GM13977 (cell line): Measurements from ENCODE around the gene STK16.

Experiments
- DNase-seq: peaks from one replicate; pipeline ENCODE4 v3.0.0; 2012; ENCODE audit warnings: low spot score
- in situ Hi-C: fragments of 300-500 bp; cut with MboI; formaldehyde crosslinking; loops from one replicate; pipeline ENCODE4 v1.12.0; 2022; ENCODE audit warnings: low sequenced_read_pairs, low pct_unique_long_range_greater_than_20kb, mixed read lengths, inconsistent platforms; ENCODE audit not compliant: unreplicated experiment
- TF ChIP-seq, protein P1 (sequence below): IDR thresholded peaks from 2 replicates; pipeline ENCODE4 v1.5.1; 2012; ENCODE audit warnings: mild to moderate bottlenecking, control low read depth; ENCODE audit not compliant: insufficient read depth; ENCODE audit errors: extremely low read depth, missing control alignments

Gene STK16

DNA sequence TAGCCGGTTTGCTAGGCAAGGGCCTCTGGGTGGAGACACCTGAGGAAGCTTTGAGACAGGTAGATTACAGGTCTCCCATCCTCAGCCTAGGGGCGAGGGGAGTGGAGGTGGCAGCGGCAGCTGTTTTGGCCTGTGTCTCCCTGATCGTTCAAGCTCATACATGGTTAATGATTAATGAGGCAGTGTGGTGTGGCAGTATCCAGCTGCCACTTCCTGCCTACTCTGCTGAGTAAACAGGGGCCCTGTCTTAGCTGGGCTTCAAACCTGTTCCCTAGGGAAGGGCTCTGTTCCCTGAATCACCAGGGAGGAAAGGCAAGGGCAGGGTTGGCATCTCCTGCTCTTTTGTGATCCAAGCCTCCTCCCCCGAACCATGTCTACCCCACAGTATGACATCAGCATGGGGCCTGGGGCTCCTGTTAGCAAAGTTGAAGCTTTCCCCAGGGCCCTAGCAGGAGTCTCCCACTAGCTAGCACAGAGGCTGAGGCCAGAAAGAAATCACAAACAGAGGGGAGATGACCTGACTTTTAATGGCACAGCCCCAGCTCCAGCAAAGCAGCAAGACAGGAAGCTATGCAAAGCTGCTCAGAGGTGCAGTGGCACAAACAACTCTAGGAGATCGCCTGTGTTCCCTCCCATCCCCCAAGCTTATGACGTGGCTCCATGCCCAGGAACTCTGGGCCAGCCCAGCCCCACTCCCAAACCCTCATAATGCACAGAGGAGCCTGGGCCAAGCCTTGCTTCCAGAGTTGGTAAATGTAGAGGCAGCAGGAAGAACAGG lies 4.1 kb downstream of the STK16 start:
- DNase-seq, result peak; percentile 45
- in situ Hi-C loops, result no loop called here
- TF ChIP-seq, protein P1, sequence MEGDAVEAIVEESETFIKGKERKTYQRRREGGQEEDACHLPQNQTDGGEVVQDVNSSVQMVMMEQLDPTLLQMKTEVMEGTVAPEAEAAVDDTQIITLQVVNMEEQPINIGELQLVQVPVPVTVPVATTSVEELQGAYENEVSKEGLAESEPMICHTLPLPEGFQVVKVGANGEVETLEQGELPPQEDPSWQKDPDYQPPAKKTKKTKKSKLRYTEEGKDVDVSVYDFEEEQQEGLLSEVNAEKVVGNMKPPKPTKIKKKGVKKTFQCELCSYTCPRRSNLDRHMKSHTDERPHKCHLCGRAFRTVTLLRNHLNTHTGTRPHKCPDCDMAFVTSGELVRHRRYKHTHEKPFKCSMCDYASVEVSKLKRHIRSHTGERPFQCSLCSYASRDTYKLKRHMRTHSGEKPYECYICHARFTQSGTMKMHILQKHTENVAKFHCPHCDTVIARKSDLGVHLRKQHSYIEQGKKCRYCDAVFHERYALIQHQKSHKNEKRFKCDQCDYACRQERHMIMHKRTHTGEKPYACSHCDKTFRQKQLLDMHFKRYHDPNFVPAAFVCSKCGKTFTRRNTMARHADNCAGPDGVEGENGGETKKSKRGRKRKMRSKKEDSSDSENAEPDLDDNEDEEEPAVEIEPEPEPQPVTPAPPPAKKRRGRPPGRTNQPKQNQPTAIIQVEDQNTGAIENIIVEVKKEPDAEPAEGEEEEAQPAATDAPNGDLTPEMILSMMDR, result no peak

DNA sequence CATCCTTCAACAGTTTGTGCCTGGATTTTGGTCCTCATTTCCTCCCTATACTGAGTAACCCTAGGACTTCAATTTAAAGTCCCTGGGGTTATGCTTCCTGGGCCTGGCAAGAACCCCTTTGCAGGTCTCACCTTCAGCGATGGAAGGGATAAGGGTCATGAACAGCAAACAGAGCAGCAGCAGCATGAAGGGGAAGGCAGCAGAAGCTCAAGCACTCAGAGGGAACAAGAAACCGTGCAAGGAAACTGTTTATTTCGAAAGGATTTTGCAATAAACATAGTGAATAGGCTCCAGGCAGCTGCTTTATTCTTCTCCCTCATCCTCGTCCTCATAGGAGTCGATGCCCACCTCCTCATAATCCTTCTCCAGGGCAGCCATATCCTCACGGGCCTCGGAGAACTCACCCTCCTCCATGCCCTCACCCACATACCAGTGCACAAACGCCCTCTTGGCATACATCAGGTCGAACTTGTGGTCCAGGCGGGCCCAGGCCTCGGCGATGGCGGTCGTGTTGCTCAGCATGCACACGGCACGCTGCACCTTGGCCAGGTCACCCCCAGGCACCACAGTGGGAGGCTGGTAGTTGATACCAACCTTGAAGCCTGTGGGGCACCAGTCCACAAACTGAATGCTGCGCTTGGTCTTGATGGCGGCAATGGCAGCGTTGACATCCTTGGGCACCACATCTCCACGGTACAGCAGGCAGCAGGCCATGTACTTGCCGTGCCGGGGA lies 4.9 kb downstream of the STK16 start:
- TF ChIP-seq, protein P1, result no peak
- DNase-seq, result no peak
- in situ Hi-C loops, result no loop called here

DNA sequence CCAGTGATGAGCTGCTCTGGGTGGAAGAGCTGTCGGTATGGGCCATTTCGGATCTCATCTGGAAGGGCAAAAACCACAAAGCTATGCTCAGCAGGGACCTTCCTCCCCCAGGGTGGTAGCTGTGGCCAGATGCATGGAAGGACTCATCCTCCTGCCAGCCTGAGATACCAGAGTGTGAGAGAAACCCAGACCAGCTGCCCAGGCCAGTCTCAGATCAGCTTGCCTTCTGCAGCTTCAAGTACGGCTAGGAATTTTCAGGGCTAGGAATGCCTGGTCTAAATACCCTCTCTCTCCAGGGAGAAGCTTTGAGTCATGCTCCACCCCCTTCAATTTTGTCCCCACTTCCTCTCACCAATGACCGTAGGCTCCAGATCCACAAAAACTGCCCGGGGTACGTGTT lies 6.4 kb downstream of the STK16 start:
- in situ Hi-C loops, result no loop called here
- no peak for DNase-seq
- TF ChIP-seq, protein P1, result no peak

DNA sequence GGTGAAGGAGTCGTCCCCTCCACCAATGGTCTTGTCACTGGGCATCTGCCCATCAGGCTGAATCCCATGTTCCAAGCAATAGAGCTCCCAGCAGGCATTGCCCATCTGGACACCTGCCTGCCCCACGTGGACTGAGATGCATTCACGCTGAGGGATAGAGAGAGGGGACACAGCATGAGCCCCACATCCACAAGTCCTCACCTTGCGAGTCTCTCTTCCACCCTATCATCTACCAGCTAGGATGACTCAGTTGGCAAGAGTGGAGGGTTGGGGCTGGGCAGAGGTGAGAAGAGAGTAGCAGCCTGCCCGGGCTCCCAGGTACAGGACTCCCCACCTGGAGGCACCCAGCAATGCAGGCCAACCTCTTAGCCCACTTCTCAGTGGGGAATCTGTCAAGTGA lies 6.8 kb downstream of the STK16 start:
- in situ Hi-C loops, result no loop called here
- TF ChIP-seq, protein P1, result no peak
- DNase-seq, result no peak

DNA sequence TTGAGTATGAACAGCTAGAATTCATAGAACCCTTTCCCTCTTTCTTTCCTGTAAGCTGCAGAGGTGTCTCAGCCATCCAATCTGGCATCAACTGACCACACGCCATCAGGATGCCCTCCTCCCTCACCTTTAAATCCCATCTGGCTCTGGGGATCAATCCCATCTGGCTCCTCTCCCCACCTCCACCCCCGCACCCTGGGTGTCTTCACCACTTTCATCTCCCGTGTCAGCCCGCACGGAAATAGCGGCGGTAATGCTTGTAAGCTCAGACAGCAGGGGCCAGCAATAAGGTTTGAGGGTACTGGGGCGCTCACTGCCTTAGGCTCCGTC lies 7.3 kb downstream of the STK16 start:
- TF ChIP-seq, protein P1, result no peak
- in situ Hi-C loops, result no loop called here
- DNase-seq, result no peak

DNA sequence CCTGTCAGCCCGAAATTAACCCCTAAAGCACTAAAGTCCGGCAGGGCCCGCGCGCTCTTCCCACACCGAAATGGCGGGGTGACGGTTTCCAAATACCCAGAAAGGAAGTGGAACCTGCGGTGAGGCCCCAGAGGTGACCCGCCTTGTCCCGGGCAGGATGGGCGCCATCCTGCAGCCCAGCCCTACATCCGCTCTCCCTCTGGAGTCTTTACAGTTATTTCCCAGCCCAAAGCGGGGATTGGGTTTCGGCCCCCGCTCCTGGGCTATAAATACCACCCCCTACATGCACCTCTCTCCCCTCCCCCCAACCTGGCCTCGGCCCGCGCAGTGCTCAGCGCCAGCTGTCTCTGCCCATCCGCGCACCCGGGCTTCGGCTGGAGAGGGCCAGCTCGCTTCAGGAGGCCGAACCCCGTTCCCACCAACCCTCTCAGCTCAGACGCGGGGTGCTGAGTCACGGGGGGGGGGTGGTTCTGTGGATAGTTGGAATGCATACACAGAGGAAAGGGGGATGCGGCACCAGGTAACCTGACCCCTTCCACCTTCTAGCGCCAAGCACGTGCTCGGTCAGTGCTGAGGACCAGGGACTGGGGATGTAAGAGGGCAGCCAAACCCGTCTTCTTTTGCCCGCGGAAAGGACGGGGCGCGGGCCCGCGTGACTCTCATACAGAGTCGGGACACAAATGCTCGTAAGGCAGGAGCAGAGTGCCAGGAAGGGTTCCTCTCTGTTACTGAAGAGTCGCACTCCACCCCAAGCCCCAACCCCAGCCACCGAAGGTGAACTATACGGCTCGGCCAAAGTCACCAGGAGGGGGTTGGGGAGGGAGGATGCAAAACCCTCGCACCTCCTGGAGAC lies 7.8 kb downstream of the STK16 start, which contains the start of gene TUBA4B:
Gene TUBA4B, plus strand, starts transcription at position 344 of the 853 bp plus-strand sequence. Its CDS starts 165 bp downstream, at position 509.
- in situ Hi-C loops, result no loop called here
- TF ChIP-seq, protein P1, result no peak
- peak; percentile 49 for DNase-seq
